Amygdala (tissue), 56 donors: ENCODE data around the gene CRPPA.
"Not testable (repeated sequence)": the region's sequence is repeated elsewhere in the genome, so short reads cannot be mapped to it uniquely, and the experiment has no call there.

Experiments
- DNase-seq, 56 donors: peaks; one replicate each; lab custom pipeline; 2025; lab: John Stamatoyannopoulos, UW

Gene CRPPA

GRCh38 chr7:16399265-16399831 lies 22.0 kb downstream of the CRPPA start:
- no peak for DNase-seq

- no peak for DNase-seq
Measured at GRCh38 chr7:16398146-16399017, 23.0 kb downstream of the CRPPA start.

- no peak for DNase-seq
Measured at GRCh38 chr7:16397501-16398145, 23.7 kb downstream of the CRPPA start.

GRCh38 chr7:16396766-16397500 lies 24.4 kb downstream of the CRPPA start:
- no peak for DNase-seq

GRCh38 chr7:16395121-16395520 lies 26.2 kb downstream of the CRPPA start:
- no peak for DNase-seq

- no peak for DNase-seq
Measured at GRCh38 chr7:16393862-16394422, 27.4 kb downstream of the CRPPA start.

GRCh38 chr7:16392990-16393523 lies 28.3 kb downstream of the CRPPA start:
- DNase-seq = no peak

- not testable (repeated sequence) for DNase-seq
Measured at GRCh38 chr7:16383786-16384185, 37.6 kb downstream of the CRPPA start.

- not testable (repeated sequence) for DNase-seq
Measured at GRCh38 chr7:16383103-16383502, 38.2 kb downstream of the CRPPA start.
